Measurements from ENCODE around the gene SLC41A1.

DNA sequence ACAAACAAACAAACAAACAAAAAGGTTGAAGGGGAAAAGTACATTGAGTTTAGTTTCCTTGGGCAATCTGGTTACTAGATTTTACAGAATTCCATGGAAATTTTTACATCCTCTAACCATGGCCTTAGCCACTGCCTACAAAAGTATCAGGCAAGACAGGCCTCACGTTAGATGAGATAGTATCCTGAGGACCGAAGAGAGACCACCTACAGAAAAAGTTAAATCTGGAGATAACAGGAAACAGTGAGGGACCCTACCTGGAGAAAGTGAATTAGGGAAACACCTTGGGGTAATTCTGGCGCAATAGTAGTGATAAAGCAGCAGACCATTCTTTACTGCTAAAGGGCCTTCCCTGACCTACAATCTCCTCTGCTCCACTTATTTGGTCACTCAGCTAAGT lies 46.4 kb downstream of the SLC41A1 start:
- TF ChIP-seq, protein P1, sequence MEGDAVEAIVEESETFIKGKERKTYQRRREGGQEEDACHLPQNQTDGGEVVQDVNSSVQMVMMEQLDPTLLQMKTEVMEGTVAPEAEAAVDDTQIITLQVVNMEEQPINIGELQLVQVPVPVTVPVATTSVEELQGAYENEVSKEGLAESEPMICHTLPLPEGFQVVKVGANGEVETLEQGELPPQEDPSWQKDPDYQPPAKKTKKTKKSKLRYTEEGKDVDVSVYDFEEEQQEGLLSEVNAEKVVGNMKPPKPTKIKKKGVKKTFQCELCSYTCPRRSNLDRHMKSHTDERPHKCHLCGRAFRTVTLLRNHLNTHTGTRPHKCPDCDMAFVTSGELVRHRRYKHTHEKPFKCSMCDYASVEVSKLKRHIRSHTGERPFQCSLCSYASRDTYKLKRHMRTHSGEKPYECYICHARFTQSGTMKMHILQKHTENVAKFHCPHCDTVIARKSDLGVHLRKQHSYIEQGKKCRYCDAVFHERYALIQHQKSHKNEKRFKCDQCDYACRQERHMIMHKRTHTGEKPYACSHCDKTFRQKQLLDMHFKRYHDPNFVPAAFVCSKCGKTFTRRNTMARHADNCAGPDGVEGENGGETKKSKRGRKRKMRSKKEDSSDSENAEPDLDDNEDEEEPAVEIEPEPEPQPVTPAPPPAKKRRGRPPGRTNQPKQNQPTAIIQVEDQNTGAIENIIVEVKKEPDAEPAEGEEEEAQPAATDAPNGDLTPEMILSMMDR (conservative IDR thresholded peaks at IDR 0.05; ENCODE audit: low read length) = no peak
- no peak for TF ChIP-seq EZH2phosphoT487 (IDR thresholded peaks at IDR 0.05; ENCODE audit: borderline replicate concordance)

Data from Loucy (cell line).